H1 (cell line): ENCODE measurements around the gene RAD54L. TPM values are rescaled to one million over a fixed set of nuclear protein-coding genes. Genes with fewer than 3 reads are reported as not detected.

Experiments used
- BACH1 ChIP-seq: IDR thresholded peaks from 2 replicates; pipeline ENCODE4 v1.6.1; 2012; ENCODE audit warnings: low read length, improper control_type of control experiment
- CBX5 ChIP-seq: fragments of 300-800, 300-1000 bp; sonication (generic); IDR thresholded peaks from 2 replicates; pipeline ENCODE4 v1.7.1; 2016; ENCODE audit warnings: antibody characterized with exemption, low read length, low read depth
- polyA plus RNA-seq, 7 experiments: library from polyadenylated mRNA; depleted of rRNA in 3 of 7; stranded (reverse) in 5 of 7; unstranded in 2 of 7; fragments of >200 nt in 5 of 7; fragments of 200-250 nt in 2 of 7; gene quantifications; 1 replicate in 5 of 7; 2 replicates in 1 of 7; 4 replicates in 1 of 7; pipeline versions ENCODE4 v1.2.1 to v1.2.3, GENCODE V29; 2011 to 2013; ENCODE audit warnings: missing spikeins in 2 of 7, mixed read lengths in 2 of 7
- total RNA-seq: library from RNA; stranded (reverse); fragmentation: NEBNext Ultra II Directional; extraction: Animal tissue kit (Norgen Biotek cat#: 25700); gene quantifications from 2 replicates; pipeline ENCODE4 v1.2.1, GENCODE V29; 2021

Gene RAD54L
- total and polyA plus RNA-seq, 2 of the 8 experiments (the other 6 are each of a cell fraction or from before 2014, with no cell fraction given) = 43.5 to 50.3 TPM

GRCh38 chr1:46262508-46262907, 14.9 kb downstream of the RAD54L start (continued):
- TF ChIP-seq CBX5 = no peak
- TF ChIP-seq BACH1 = no peak
- TF ChIP-seq, all 59 proteins: peak for 0
